Esophagus squamous epithelium (tissue), 4 donors: ENCODE measurements around the gene SHC4.

Source experiments
- POLR2A ChIP-seq, 4 donors: fragments of 450-650 bp; IDR thresholded peaks; one replicate each; pipeline ENCODE4 v1.6.1; 2017; ENCODE audit warnings: antibody characterized with exemption in 4 of 4, mild to moderate bottlenecking in 4 of 4, moderate library complexity in 3 of 4
- TF ChIP-seq, protein P1 (sequence below), 6 experiments: fragments of 450-650 bp in 4 of 6; fragments of 200-600 bp in 2 of 6; sonication (generic) in 2 of 6; IDR thresholded peaks; one replicate each; pipeline ENCODE4 v1.5.1; 2016 to 2019; ENCODE audit warnings: antibody characterized with exemption in 6 of 6, mild to moderate bottlenecking in 4 of 6, moderate library complexity in 4 of 6

DNA sequence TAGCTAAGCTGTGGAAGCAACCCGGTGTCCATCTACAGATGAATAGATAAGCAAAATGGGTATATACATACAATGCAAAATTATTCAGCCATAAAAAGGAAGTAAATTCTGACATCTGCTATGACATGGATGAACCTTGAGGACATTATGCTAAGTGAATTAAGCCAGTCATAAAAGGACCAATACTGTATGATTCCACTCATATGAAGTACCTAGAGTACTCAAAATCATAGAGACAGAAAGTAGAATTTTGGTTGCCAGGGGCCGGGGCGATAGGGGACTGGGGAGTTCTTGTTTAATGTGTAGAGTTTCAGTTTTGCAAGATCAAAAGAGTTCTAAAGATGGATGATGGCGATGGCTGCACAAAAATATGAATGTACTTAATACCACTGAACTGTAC lies 75.5 kb downstream of the SHC4 start:
- TF ChIP-seq, protein P1, sequence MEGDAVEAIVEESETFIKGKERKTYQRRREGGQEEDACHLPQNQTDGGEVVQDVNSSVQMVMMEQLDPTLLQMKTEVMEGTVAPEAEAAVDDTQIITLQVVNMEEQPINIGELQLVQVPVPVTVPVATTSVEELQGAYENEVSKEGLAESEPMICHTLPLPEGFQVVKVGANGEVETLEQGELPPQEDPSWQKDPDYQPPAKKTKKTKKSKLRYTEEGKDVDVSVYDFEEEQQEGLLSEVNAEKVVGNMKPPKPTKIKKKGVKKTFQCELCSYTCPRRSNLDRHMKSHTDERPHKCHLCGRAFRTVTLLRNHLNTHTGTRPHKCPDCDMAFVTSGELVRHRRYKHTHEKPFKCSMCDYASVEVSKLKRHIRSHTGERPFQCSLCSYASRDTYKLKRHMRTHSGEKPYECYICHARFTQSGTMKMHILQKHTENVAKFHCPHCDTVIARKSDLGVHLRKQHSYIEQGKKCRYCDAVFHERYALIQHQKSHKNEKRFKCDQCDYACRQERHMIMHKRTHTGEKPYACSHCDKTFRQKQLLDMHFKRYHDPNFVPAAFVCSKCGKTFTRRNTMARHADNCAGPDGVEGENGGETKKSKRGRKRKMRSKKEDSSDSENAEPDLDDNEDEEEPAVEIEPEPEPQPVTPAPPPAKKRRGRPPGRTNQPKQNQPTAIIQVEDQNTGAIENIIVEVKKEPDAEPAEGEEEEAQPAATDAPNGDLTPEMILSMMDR (IDR thresholded peaks at IDR 0.05) = no peak
- TF ChIP-seq POLR2A (IDR thresholded peaks at IDR 0.05) = no peak
